ENCODE measurements around the gene PLXDC2.

- no peak for TF ChIP-seq POLR2A (IDR thresholded peaks at IDR 0.05; ENCODE audit: borderline replicate concordance, extremely low read depth, insufficient read depth, insufficient read length)
- no peak for TF ChIP-seq YY1 (IDR thresholded peaks at IDR 0.05; ENCODE audit: extremely low read depth, insufficient replicate concordance, low read depth, low read length)
- no peak for TF ChIP-seq CTCF (IDR thresholded peaks at IDR 0.05 in 2 of 3, conservative IDR thresholded peaks at IDR 0.05 in 1 of 3; ENCODE audit: borderline replicate concordance in 1 of 3, insufficient read depth in 1 of 3, low read depth in 2 of 3, low read length in 2 of 3)
- no peak for TF ChIP-seq SRF (IDR thresholded peaks at IDR 0.05; ENCODE audit: low read depth)
- no peak for TF ChIP-seq EZH2 (IDR thresholded peaks at IDR 0.05)
- no peak for TF ChIP-seq RAD21 (IDR thresholded peaks at IDR 0.05; ENCODE audit: low read depth)
- no peak for TF ChIP-seq TCF7L2 (IDR thresholded peaks at IDR 0.05; ENCODE audit: borderline replicate concordance, extremely low read depth, insufficient read depth, insufficient read length)
- TF ChIP-seq POLR2AphosphoS5 (IDR thresholded peaks at IDR 0.05; ENCODE audit: low read depth, low read length) = no peak
- TF ChIP-seq ZNF274 (IDR thresholded peaks at IDR 0.05; ENCODE audit: low read depth, low read length) = no peak
- no peak for TF ChIP-seq SP1 (IDR thresholded peaks at IDR 0.05; ENCODE audit: low read depth)
- TF ChIP-seq JUND (IDR thresholded peaks at IDR 0.05) = no peak
- TF ChIP-seq EGR1 (IDR thresholded peaks at IDR 0.05; ENCODE audit: low read depth) = no peak
- TF ChIP-seq ZBTB33 (IDR thresholded peaks at IDR 0.05; ENCODE audit: extremely low read depth, insufficient replicate concordance, low read length) = no peak
- TF ChIP-seq, protein P1, sequence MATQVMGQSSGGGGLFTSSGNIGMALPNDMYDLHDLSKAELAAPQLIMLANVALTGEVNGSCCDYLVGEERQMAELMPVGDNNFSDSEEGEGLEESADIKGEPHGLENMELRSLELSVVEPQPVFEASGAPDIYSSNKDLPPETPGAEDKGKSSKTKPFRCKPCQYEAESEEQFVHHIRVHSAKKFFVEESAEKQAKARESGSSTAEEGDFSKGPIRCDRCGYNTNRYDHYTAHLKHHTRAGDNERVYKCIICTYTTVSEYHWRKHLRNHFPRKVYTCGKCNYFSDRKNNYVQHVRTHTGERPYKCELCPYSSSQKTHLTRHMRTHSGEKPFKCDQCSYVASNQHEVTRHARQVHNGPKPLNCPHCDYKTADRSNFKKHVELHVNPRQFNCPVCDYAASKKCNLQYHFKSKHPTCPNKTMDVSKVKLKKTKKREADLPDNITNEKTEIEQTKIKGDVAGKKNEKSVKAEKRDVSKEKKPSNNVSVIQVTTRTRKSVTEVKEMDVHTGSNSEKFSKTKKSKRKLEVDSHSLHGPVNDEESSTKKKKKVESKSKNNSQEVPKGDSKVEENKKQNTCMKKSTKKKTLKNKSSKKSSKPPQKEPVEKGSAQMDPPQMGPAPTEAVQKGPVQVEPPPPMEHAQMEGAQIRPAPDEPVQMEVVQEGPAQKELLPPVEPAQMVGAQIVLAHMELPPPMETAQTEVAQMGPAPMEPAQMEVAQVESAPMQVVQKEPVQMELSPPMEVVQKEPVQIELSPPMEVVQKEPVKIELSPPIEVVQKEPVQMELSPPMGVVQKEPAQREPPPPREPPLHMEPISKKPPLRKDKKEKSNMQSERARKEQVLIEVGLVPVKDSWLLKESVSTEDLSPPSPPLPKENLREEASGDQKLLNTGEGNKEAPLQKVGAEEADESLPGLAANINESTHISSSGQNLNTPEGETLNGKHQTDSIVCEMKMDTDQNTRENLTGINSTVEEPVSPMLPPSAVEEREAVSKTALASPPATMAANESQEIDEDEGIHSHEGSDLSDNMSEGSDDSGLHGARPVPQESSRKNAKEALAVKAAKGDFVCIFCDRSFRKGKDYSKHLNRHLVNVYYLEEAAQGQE (IDR thresholded peaks at IDR 0.05; ENCODE audit: low read depth) = no peak
These were observed 76.0 kb downstream of the PLXDC2 start for GRCh38 chr10:19892270-19892669.

All from HCT116 (cell line).